Osteocyte (in vitro differentiated cells): Measurements from ENCODE around the gene FOXO6. TPM values are rescaled to one million over a fixed set of nuclear protein-coding genes. Genes with fewer than 3 reads are reported as not detected.

Experiments
- DNase-seq: peaks from one replicate; pipeline ENCODE4 v3.0.0; 2021; ENCODE audit warnings: mixed read lengths; ENCODE audit not compliant: unreplicated experiment; ENCODE audit errors: extremely low spot score
- H3K27ac Mint-ChIP-seq: one replicate; pipeline ENCODE4 v1.8.0; 2021; ENCODE audit warnings: mild to moderate bottlenecking, mixed read lengths; ENCODE audit not compliant: unreplicated experiment
- H3K27me3 Mint-ChIP-seq: one replicate; pipeline ENCODE4 v1.8.0; 2021; ENCODE audit warnings: mixed read lengths; ENCODE audit not compliant: unreplicated experiment
- H3K36me3 Mint-ChIP-seq: one replicate; pipeline ENCODE4 v1.8.0; 2021; ENCODE audit warnings: mixed read lengths; ENCODE audit not compliant: unreplicated experiment
- H3K4me1 Mint-ChIP-seq: one replicate; pipeline ENCODE4 v1.8.0; 2021; ENCODE audit warnings: mixed read lengths; ENCODE audit not compliant: unreplicated experiment
- H3K4me3 Mint-ChIP-seq: one replicate; pipeline ENCODE4 v1.8.0; 2021; ENCODE audit warnings: mild to moderate bottlenecking, moderate library complexity, mixed read lengths; ENCODE audit not compliant: unreplicated experiment
- H3K9me3 Mint-ChIP-seq: one replicate; pipeline ENCODE4 v1.8.0; 2021; ENCODE audit warnings: mixed read lengths; ENCODE audit not compliant: unreplicated experiment
- total RNA-seq: library from RNA; stranded (reverse); gene quantifications from 2 replicates; pipeline ENCODE4 v1.2.1, GENCODE V29; 2021
- TF ChIP-seq, protein P1 (sequence below): fragments of 200-600 bp; sonication (generic); IDR thresholded peaks from 2 replicates; pipeline ENCODE4 v1.5.0; 2021; ENCODE audit warnings: antibody characterized with exemption, mild to moderate bottlenecking, moderate library complexity

The FOXO6 gene
- total RNA-seq, 1 donor from 2014 or later: 0.99 TPM

DNA sequence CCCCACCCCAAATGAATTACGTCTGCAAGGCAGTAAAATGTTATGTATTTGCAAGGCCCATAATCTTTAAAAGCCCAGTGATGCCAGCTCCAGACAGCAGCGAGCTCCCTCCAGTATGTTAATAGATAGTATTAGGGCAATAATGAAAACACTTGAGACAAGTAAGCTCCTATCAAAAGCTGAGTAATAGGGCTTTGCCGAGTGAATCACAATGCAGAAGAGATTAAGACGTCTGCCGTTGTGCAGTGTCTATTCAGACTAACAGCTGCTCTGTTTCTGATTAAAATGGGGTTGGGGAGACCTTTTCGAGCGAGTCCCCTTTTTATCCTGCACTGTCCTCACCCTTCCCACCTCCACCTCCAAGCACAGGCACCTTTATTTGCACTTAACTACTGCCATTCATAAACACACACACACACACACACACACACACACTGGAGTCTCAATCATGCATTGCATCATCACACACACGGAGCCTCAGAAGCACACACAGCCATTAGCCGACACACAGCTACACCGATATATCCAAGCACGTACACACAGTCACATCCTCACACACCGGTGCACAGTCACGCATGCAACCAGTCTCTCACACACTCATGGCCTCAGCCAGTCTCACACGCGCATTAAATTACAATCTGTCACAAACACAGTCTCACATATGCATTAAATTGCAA lies 46.0 kb upstream of the FOXO6 start:
- no peak overlapping the region for H3K27ac Mint-ChIP-seq
- H3K4me3 Mint-ChIP-seq: no peak overlapping the region
- peaks cover 23% of the 10 kb centered on the region for H3K4me1 Mint-ChIP-seq
- TF ChIP-seq, protein P1, sequence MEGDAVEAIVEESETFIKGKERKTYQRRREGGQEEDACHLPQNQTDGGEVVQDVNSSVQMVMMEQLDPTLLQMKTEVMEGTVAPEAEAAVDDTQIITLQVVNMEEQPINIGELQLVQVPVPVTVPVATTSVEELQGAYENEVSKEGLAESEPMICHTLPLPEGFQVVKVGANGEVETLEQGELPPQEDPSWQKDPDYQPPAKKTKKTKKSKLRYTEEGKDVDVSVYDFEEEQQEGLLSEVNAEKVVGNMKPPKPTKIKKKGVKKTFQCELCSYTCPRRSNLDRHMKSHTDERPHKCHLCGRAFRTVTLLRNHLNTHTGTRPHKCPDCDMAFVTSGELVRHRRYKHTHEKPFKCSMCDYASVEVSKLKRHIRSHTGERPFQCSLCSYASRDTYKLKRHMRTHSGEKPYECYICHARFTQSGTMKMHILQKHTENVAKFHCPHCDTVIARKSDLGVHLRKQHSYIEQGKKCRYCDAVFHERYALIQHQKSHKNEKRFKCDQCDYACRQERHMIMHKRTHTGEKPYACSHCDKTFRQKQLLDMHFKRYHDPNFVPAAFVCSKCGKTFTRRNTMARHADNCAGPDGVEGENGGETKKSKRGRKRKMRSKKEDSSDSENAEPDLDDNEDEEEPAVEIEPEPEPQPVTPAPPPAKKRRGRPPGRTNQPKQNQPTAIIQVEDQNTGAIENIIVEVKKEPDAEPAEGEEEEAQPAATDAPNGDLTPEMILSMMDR: no peak
- no peak for DNase-seq
- no peaks in the 10 kb centered on the region for H3K9me3 Mint-ChIP-seq
- H3K27me3 Mint-ChIP-seq: peaks cover 11% of the 10 kb centered on the region
- H3K36me3 Mint-ChIP-seq: no peaks in the 10 kb centered on the region

DNA sequence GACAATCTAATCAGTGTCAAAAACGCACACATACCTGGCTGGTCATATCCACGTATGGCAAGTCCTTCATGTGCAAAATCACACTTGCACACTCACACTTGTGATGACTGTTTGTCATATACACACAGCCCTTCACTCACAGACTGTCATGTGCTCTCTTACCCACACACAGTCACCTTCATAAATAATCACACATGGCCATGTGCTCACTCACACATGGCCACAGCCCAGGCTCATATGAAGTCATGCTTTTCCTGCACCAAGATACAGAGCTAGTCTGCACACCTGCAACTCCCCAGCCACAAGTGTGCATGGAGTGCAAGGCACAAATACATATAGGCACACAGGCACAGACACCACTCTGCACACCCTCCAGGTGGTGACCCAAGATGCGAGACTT lies 45.4 kb upstream of the FOXO6 start:
- H3K9me3 Mint-ChIP-seq: no peaks in the 10 kb centered on the region
- TF ChIP-seq, protein P1: no peak

DNA sequence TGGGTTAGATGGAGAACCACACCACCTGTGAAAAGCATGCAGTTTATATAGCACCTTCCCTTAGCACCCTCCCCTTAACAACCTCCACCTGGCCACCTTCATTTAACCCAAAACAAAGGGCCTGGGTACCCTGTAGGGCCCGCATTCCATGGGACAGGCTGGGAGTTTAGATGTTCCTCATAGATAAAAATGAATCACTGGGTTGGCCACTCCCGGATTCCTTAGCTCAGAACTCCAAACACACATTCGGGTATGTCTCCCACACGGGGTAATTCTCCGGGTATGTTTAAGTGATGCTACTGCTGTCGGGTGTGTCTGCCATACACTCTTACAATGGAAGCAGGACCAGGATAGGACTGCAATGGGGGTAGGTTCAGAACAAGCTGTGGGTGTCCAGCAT lies 43.9 kb upstream of the FOXO6 start:
- Mint-ChIP-seq H3K9me3 (no peaks in the 10 kb centered on the region), H3K27ac (no peak overlapping the region), H3K4me3 (no peak overlapping the region), H3K4me1 (peaks cover 26% of the 10 kb centered on the region), H3K27me3 (no peaks in the 10 kb centered on the region), H3K36me3 (no peaks in the 10 kb centered on the region)
- TF ChIP-seq, protein P1: no peak
- no peak for DNase-seq

More for the DNA sequence above, 45.4 kb upstream of the FOXO6 start:
- peak; percentile 57 for DNase-seq
- Mint-ChIP-seq H3K4me3 (no peak overlapping the region), H3K27ac (no peak overlapping the region), H3K4me1 (peaks cover 26% of the 10 kb centered on the region), H3K36me3 (no peaks in the 10 kb centered on the region), H3K27me3 (peaks cover 5% of the 10 kb centered on the region)

DNA sequence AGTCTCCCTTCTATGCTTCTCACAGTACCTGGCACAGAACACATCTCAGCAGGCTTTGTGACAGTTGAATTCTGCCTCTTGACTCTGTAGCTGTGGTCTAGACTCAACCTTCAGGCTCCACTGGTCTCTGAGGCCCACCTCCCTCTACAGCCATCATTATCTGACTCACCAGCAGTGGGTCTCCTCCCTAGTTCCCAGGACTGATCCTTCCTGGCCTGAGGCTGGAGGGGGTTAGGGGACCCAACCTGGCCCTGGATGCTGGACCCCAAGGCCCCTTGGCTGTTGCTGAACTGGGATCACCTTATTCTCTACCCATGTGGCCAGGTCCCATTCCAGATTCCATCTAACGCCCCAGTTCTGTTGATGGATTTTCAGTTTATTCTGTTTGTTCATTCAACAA lies 43.1 kb upstream of the FOXO6 start:
- H3K4me1 Mint-ChIP-seq: peaks cover 26% of the 10 kb centered on the region
- peak; percentile 66 for DNase-seq
- H3K27ac Mint-ChIP-seq: peak overlapping the region; percentile 19
- TF ChIP-seq, protein P1: no peak
- H3K36me3 Mint-ChIP-seq: no peaks in the 10 kb centered on the region
- no peaks in the 10 kb centered on the region for H3K27me3 Mint-ChIP-seq
- no peaks in the 10 kb centered on the region for H3K9me3 Mint-ChIP-seq
- H3K4me3 Mint-ChIP-seq: no peak overlapping the region

DNA sequence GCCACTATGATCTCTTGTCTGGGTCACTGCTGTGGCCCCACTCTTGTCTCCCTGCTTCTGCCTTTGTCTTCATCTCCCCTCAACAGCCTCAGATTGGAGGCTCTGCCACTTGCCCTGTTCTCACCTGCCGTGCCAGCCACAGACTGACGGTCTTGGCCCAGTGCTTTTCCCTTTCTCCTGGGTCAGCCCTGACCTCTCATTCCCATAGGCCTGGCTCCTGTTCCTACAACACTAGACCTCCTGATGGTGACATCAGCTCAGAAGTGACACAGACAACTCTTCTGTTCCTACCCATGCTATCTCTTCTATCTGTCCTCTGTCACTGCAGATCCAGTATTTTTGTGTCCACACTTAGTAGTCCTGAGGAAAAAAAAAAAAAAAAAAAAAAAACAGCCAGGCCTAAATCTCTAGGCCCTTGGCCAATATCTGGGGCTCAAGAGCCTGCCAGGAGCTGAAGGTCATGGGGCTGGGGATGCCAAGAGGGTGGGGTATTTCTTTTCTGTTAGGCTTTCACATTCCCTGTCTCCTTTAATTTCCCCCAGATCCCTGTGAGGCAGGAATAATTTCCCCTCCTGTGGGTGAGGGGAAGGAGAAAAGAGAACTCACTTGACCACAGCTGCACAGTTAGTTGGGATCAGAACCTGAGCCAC lies 42.0 kb upstream of the FOXO6 start:
- Mint-ChIP-seq H3K4me1 (peaks cover 24% of the 10 kb centered on the region), H3K36me3 (no peaks in the 10 kb centered on the region), H3K27me3 (no peaks in the 10 kb centered on the region), H3K9me3 (no peaks in the 10 kb centered on the region), H3K4me3 (no peak overlapping the region), H3K27ac (peak overlapping the region; percentile 57)
- TF ChIP-seq, protein P1: no peak
- no peak for DNase-seq
